DMS114 treated with DMSO at 0.1 percent for 48 hours (cell line): Measurements from ENCODE around the gene NR2F2.

Source experiments
- DNase-seq: peaks from one replicate; lab custom pipeline; 2025; ENCODE audit not compliant: unreplicated experiment; lab: John Stamatoyannopoulos, UW

Gene NR2F2

DNA sequence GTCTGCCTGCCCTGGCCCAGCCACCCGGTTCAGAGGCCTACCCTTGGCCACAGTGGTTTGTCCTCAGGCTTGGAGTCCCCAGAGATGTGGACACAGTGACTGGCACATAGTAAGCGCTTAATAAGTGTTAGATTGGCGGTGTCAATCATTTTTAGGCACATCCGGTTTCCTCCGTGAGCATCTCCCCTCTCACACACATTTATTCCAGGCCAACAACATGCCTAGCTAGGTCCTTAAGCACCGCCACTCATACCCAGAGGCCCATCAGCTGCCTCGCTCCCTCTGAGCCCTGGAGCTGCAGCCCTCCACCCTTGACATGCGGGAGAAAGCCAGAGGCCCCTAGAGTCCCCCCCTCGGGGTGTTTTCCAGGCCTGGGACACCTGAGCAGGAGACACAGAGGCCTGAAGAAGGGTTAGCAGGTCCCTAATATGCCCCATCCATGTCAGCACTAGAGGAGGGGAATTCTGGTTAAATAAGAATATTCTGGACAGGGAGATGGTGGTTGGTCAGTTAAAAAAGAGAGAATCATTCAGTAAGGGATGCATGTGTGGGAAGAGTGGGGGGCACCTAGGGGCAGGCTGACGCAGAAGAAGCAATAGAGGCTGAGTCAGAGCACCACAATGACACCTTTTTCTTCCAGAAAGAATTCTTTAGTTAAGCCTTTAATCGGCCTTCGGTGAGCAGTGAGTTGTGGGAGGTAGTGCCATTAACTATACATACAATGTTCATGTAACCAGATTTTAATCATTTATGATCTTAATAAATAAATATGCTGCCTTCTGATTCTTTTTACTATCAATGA, 22.3 kb downstream of the NR2F2 start:
- DNase-seq = peak; percentile 77

DNA sequence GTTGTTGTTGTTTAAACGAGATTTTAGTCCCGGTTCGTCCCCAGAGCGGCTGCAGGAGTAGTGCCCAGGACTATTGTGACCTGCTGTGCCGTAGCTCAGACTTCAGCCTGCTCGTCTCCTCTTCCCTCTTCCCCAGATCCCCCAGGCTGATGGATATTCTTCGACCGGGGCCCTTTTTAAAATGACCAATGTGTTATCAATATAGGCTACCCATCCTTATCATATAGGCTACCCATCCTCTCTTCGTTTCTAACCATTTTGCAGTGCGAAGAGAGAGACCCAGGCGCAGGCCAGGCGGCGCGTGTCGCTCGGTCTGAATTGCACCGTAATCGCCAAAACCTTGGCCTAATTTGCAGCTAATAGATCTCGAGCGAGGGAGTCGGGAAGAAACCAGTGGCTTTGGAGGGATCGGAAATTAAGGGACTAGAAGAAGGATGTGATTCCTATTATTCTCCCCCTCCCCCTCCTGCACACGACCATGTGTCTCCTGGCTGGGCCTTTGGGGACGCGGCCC, 23.0 kb downstream of the NR2F2 start:
- DNase-seq = peak; percentile 86

DNA sequence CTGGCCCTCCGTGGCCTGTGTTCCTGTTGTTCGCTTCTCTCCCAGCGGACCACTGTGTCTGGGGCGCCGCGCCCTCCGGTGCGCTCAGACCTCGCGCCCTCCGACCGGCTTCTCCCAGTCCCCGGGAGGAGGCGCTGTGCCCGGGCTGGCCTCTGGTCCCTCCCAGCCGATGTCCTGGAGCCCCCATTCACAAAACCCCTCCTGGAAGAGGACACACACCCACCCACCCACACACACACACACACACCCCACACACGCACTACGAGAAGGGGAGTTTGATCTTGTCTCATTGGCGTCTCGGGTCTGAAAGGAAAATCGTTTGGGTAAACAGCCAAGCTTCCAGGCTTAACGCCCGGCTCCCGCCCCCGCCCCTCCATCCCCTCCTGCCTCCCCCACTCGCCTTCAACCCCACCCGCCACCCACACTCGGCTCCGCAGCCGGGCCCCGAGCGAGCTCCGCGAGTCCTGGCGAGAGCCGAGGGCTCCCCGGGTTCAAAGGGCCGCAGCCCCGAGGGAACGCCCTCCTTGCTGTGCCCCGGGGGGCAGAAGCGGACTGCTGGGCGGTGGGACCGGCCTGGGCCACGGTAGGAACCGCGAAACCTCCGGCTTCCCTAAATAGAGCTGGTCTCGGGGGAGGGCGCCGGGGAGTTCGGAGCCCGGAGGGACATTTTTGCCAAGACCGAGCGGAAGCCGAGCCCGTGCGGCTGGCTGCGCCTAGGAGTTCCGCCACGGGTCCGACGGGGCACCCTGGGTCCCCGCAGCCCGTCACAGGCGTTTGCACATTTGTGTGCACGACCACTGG, 23.6 kb downstream of the NR2F2 start:
- peak; percentile 86 for DNase-seq

- DNase-seq = peak; percentile 83
These were observed 24.4 kb downstream of the NR2F2 start for GRCh38 chr15:96354731-96355567.

- peak; percentile 75 for DNase-seq
These were observed 25.2 kb downstream of the NR2F2 start for GRCh38 chr15:96355568-96356187.

GRCh38 chr15:96356494-96357455, 26.3 kb downstream of the NR2F2 start:
- peak; percentile 92 for DNase-seq

GRCh38 chr15:96358001-96358801, 27.7 kb downstream of the NR2F2 start:
- peak; percentile 94 for DNase-seq

DNA sequence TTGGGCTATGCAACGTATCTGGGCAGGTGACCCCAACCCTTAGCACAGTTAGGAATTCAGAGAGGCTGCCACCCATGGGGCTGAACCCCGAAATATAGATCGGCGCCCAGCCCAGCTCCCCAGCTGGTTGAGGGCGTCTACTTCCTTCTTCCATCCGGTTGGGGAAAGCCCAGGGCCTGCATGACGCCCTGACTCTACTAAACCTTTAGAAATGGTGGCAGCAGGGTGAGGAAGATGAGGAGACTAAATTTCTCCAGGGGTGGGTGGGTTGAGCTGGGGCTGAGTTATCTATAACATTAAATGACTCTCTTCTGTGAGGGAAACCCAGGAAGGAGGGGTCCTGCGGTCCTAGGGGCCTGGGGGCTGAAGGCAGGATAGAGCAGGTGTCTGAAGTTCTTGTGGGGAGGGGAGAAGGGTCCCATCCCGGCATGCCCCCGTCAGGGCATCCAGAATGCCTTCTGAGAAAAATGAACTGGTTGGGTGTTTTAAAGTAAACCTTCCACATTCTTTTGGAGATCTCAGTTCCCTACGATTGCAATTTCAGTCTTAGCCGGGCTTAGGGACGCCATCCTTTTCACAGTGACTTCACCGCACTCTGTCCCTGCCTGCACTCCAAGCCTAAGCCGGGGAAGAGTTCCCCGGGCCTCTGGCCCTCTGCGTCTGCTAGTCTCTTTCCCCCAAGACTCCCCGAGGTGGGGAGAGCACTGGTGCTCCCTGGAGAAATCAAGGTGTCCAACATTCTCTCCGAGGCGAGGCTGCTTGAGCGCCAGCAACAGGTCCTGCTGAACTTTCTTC, 28.5 kb downstream of the NR2F2 start:
- peak; percentile 78 for DNase-seq

DNA sequence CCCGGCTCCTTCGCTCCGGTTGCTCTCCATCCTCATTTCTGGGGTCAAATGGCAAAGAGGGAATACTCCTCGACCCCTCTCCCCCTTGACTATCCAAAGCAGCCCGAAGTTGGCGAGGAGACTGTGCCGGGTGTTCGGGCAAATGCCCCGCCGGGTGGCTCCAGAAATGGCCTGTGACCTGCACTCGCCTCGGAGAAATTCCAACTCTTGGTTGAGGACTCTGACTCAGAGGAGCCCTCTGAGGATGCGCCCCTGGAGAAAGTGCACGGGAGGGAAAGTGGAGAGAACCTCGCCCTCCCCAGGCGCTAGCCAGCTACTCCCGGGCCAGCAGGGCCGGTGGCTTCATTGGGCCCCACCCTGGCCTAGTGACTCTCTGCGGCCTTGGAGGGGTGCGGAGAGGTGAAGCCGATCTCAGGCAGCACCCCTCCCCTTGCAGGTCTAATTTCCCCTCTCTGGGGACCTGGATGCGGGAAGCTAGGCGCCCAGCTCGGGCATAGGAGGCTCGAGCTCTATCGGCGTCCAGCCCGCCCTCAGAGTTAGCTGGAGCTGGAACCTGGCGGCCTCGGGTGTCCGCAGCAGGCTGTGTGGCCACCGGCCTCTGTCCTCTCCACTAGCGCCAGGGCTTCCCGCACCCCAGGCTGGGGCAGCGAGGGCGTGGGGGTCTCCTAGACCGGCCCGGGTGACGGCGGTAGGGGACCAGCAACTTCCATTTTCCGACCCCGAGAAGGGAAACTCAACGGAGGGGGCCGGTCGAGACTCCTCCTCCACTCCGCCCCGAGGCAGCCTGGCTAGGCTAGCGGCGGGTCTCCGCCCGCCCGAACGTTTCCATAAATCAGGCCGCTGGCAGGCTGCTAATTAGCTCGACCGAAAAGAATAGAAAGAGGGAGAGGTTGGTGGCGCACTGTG, 29.4 kb downstream of the NR2F2 start:
- DNase-seq = peak; percentile 81

GRCh38 chr15:96360581-96361308, 30.2 kb downstream of the NR2F2 start:
- DNase-seq = peak; percentile 96

DNA sequence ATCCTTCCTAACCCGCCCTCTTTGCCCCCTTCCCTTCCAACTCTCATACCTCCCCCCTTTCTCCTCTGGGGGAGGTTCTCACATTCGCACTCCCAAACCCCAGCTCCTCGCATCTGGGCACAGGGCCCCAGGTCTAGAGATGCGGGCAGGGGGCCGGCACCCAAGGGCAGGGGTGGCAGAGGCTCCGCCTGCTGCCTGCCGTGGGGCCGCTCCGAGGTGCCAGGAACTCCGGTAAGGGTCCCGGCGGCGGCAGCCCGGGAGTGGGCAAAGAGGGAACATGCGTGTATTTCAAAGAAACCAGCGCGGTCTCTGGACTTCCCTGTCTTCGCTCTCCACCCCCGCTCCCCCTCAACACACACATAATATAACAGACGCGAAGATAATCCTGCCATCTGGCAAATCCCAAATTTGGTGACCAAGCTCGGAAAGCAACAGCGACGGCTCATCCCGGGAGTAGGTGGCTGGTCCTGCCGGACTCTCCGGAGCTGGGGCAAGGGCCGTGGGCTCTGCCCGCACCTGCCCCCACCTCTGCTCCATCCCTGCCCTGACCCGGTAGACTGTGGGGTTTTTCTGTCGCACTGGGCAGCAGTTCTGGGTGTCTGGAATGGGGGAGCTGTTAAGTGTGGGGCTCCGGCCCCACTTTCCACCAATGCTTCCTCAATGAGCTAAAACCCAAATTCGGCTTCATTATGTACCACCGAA, 31.0 kb downstream of the NR2F2 start:
- DNase-seq = peak; percentile 81

DNA sequence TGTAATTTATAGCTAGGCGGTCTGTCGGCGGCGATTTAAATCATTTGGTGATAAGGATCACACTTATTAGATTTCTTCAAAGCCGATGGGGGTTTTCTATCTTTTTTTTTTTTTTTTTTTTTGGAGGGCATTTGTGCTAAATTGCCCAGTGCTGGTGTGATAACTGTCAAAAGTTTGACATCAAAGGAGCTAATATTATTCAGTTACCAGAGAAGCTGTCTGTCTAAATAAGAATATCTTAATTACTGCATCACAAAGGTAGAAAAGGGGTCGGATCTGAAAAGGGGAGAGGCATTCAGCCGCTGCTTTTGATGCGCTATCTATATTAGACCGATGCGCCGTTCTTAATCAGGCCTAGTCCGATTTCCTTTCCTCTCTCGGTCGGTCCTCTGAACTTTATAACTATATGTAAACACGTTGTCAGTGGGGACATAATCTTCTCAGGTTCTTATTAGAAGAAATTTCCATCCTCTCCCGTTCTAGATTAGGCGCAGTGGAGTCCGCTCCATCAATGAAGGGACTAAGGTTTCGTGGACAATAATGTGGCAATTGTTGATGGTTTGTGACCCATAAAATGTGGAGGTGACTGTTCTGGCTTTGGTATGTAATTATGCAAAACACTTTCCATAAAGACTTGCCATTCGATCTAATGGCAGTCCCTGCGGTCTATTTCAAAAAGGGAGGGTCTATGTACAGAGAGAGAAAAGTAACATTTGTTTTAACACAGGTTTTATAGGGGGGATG, 31.7 kb downstream of the NR2F2 start:
- peak; percentile 95 for DNase-seq

DNA sequence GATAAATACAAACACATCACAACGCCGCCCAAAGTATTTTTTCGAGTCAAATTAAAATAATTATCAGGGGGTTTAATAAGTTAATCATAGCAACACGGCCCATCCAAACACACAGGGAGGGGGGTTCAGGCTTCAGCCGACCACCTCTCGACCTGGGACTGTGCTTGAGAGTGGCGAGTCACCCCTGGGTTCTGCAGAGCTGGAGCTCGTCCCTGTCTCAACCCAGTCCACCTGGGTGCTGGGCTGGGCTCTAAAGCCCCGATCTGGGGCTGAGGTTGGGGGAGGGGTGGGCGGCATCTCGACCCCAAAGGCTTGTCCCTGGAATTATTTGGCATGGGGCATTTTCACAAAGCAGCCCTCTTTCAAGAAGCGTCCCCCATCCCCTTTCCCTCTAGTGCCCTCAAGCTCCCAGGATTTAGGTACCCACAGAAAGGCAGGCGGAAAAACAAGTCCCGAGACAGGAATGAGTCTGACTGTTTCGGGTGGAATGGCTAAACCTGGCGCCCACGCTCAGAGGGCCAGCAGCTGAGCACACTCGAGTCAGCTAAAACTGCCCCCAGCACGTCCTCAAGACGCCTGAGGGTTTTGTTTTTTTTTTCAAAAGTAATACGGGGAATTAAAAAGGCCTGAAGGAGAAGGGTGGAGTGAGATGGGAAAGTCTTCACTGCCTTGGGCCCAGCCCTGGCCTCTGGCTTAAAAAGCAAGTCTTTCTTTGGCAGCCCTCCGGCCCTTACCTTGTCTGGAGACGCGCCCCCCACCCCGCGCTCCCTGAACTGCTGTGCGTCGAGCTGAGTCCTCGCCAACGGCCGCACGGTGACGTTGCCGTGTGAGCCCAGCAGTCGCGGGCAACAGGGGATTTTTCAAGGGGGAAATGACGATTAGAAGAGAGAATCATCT, 32.5 kb downstream of the NR2F2 start:
- peak; percentile 78 for DNase-seq

DNA sequence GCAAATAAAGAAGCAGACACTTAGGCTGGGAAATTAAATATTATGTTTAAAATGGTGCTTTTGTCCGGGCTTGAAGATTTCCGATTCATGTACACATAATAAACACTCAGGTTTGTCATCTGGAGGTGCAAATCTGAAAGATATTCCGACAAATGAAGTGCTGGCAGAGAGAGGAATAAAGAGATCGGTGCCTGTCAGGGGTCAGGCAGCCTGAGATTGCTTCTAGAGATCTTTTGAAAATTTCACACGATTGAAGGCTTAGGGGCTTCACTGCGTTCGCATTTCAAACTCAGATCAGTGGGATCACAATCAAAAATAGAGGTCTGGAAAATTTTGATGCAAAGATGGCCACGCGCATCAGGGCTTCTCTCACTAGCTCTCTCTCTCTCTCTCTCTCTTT, 33.2 kb downstream of the NR2F2 start:
- DNase-seq = no peak
